T1000 (cell line): Measurements from ENCODE around the gene IL12A.

Source experiments
- DNase-seq: peaks from one replicate; lab custom pipeline; 2025; ENCODE audit warnings: mixed read lengths; lab: John Stamatoyannopoulos, UW

Gene IL12A

DNA sequence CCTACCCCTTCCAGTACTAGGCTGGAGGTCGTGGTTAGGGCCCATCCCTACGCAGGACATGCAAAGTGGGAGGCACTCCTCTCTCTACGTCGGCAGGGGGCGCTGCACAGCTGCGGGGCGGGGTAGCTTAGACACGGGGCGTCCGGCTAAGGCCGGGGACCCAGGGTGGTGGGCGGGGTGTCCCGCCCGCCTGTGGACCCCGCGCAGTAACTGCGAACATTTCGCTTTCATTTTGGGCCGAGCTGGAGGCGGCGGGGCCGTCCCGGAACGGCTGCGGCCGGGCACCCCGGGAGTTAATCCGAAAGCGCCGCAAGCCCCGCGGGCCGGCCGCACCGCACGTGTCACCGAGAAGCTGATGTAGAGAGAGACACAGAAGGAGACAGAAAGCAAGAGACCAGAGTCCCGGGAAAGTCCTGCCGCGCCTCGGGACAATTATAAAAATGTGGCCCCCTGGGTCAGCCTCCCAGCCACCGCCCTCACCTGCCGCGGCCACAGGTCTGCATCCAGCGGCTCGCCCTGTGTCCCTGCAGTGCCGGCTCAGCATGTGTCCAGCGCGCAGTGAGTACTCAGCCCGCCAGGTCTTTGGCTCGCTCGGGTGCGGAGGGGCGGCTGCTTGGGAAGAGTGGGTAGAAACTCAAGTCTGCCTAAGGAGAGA is at the start of gene IL12A:
Gene IL12A, plus strand, starts transcription at position 219 of the 655 bp plus-strand sequence.
- DNase-seq = peak; percentile 52

DNA sequence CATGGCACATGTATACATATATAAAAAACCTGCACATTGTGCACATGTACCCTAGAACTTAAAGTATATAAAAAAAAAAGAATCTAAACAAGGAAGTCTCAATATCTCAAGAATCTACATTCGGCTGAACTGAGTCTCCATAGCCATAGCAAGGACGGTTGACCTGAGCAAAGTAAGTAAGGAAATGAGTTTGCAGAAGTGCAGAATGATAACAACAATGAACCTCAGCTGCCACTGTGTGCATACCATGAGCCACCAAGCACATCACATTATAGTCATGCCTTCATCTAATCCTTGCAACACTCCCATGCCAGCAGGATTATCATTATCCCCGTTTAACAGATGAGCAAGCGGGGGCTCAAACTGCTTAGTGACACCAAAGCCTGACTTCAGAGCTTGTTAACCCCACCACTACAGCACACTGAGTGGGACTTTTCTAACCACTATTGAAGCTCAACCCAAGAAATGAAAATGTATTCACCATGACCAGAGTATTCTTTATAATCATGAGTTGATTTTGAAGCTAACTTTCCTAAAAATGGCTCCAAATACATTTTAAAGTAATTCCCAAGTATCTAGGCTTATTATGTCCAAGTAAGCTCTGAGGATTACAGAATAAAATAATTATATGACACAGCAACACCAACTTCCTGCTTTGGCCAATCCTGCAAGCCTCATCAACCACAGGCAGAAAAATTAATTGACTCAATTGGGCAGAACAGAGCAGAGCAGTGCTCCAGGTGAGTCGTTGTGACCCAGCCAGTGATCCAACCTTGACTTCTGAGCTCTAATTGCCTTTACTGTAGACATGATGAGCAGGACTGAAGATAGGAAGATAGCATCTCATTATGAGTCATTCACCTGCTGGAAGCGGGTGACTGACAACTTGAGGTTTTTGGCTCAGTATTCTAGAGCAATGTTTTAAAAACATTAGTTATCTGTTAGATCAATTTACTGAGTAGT is 47.3 kb upstream of the IL12A start:
- DNase-seq = no peak

DNA sequence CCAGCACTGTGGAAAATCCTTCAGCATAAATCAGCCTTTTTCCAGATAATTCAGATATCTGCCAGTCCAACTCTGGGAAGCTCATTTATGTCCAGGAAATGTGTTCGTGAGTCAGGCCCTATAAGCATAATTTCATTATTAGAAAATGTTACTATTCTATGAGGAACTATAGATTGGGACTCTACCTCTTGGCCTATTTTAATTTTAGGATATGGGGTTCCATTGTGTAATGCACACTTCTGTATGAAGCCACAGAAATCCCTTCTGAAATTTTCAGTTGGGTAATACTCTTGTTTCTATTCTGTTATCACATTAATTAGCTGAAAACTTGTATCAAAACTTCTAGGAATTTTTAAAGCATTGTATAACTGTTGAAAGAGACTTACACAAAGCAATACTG is 43.9 kb upstream of the IL12A start:
- no peak for DNase-seq

- no peak for DNase-seq
Measured at GRCh38 chr3:159945930-159946329, 42.7 kb upstream of the IL12A start.

- no peak for DNase-seq
Measured at GRCh38 chr3:159947220-159947619, 41.4 kb upstream of the IL12A start.

DNA sequence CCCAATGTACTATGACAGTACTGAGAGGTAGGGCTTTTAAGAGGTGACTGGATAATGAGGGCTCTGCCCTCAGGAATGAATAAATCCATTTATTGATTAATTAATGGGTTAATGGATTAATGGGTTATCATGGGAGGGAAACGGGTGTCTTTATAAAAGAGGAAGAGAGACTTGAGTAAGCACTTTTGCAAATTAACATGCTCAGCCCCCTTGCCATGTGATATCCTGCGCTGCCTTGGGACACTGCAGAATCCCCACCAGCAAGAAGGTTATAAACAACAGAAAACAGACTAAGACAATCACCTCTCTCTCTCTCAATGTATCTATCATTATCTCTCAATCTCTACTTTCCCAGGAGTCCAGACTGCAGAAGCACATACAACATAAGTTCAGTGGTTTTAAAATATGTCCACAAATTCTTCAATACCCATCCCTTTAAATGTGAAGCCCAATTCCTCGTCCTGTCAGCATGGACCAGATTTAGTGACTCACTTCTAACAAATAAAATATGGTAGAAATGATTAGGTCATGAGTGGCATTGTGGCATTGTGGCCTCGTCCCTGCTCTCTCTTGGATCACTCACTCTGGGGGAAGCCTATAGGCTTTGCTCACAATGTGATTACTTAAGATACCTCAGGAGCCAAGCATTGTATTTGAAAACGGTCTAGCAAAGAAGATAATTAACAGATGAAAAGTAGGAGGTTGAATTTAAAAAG is 40.0 kb upstream of the IL12A start:
- no peak for DNase-seq

- DNase-seq = no peak
Measured at GRCh38 chr3:159950156-159950898, 38.3 kb upstream of the IL12A start.

GRCh38 chr3:159951540-159951939 is 37.1 kb upstream of the IL12A start:
- no peak for DNase-seq

DNA sequence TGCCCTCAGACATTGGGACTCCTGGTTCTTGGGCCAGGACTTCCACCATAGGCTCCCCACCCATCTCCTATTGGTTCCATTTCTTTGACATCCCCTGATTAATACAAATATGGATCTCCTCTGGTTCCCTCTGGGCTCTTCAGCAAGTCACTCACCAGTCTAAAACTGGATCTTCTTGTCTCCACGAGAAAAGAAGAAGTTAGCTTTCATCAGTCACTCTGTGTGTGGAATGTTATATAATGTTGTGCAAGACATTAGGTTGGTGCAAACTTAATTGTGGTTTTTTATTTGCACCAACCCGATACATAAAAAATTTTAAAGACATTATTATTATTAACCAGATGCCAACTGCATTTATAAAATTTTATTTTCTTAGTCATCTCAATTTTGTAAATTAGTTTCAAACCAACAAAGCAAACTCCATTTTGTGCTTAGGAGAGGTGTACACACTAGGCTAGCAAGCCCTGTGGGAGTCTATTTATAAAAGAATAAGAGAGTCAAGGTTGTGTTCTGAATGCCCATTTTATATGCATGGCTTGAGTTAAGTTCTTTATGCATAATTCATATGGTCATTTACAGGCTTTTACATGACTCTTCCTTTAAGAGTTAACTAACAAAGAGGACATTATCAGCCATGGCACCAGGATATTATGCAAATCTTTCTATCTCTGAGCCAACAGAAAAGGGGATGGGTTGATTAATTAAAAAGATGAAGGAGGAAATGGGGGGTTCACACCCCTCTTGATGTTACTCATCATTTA is 35.1 kb upstream of the IL12A start:
- DNase-seq = no peak

- no peak for DNase-seq
Measured at GRCh38 chr3:159960188-159961148, 28.2 kb upstream of the IL12A start.

DNA sequence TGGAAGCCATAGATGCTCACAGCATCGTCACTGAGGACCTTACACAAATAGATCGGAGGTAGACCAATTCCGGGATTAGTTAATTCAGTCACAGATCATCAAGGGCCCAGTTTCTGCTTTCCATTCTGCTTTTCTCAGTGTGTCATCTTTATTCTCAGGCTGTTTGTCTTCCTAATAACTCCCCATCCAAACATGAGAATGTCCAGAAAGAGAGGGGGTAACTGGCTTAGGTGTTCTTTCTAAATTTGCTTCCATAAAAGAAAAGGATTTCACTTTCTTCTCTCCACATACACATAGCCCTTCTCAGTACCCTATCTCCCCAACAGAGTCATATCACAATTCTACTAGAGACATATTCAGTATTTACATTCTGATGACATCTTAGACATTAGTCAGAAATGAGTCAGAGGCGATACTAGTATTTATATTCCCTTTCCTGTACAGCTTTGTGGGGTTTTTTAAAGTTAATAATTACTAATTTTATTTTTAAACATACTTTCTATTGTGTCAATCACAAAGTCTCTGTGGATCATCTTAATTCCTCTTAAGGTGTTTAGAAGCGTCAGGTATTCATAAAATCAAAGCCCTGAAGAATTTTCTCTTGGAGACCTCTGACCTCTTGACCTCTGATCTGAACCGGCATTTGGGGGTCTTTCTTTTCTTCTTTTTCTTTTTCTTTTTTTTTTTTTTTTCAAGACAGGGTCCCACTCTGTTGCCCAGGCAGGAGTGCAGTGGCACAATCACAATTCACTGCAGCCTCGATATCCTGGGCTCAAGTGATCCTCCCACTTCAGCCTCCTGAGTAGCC is 24.3 kb upstream of the IL12A start:
- no peak for DNase-seq

DNA sequence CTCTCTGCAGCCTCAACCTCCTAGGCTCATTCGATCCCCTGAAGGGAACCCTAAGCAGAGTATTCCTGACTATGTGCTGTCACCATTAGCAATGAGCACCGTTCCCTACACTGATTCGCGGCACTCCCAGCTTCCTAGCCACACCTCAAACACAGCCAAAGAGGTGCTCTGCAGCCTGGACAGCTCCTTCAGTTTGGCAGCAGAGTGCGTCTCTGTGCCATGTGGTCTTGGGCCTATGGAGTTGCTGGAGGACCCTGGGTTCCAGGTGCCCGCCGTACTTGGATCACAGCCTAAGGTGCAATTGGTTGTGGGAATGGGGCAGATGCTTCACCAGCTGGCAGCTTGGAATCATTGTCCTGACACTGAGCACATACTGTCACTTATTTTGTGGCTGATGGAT is 17.3 kb upstream of the IL12A start:
- no peak for DNase-seq

GRCh38 chr3:159977295-159977694 is 11.3 kb upstream of the IL12A start:
- no peak for DNase-seq

DNA sequence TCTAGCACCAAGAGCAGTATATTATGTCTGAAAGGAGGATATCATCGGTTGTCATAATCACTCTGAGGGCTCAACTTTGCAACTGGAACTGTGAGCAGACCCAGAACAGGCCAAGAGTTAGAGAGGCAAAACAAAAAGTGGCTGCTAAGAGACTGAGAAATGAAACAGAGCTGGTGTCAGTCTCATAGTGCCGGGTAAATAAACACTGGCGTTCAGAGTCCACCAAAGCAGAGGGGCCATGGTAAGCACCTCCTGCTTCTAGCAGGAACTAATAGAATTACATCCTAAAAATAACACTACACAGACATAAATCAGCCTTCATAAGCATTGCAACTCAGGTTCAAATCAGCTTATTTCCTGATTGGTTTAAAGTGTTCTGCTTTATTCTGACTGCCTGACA is 10.3 kb upstream of the IL12A start:
- DNase-seq = no peak

- DNase-seq = no peak
Measured at GRCh38 chr3:159978918-159979703, 9.5 kb upstream of the IL12A start.

DNA sequence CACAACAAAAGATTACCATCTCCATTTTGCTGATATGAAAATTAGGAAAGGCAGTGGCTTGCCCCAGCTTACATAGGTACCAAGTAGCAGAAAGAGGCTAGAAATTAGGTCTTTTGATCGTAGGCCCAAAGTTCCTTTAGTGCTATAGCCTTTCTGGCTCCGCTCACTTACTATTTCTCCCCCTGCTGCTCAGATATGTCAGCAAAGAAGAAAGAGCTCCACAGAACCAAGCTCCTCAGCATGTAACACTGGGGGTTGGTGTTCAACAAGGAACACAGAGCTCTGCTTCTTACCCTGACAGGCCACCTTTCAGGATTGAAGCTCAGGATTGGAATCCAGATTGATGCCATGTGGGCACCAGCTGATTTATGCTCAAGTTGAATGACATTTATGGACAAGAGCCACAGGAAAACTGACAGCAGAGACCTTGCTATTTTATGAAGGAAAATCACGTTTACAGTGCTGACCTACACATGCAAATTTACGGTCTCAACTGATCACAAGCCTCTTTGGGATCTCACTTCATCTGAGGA is 6.1 kb upstream of the IL12A start:
- no peak for DNase-seq

GRCh38 chr3:159987291-159987711 is 1.3 kb upstream of the IL12A start:
- no peak for DNase-seq
